WTC11 (cell line): ENCODE results near the gene PTP4A2. TPM values are rescaled to one million over a fixed set of nuclear protein-coding genes. Genes with fewer than 3 reads are reported as not detected.

Experiments
- FOXP1 ChIP-seq: sonication (generic); formaldehyde crosslinking; IDR thresholded peaks from 2 replicates; pipeline ENCODE4 v1.8.0; 2022; ENCODE audit warnings: missing genetic modification reagents, mild to moderate bottlenecking, moderate library complexity, borderline replicate concordance
- GTF2I ChIP-seq: fragments of 250-450 bp; sonication (Bioruptor Pico); conservative IDR thresholded peaks from 2 replicates; pipeline ENCODE4 v1.4.0; 2021; ENCODE audit warnings: mild to moderate bottlenecking
- HMGA2 ChIP-seq: fragments of 250-450 bp; sonication (Bioruptor Pico); IDR thresholded peaks from 2 replicates; pipeline ENCODE4 v1.4.0; 2021; ENCODE audit warnings: mild to moderate bottlenecking, moderate library complexity
- NFYB ChIP-seq: sonication (generic); formaldehyde crosslinking; conservative IDR thresholded peaks from 2 replicates; pipeline ENCODE4 v1.8.0; 2022; ENCODE audit warnings: low read depth, missing genetic modification reagents
- NR1H2 ChIP-seq: sonication (generic); formaldehyde crosslinking; IDR thresholded peaks from 2 replicates; pipeline ENCODE4 v1.9.0; 2021; ENCODE audit warnings: mild to moderate bottlenecking, moderate library complexity, missing genetic modification reagents
- SP1 ChIP-seq: sonication (generic); formaldehyde crosslinking; conservative IDR thresholded peaks from 2 replicates; pipeline ENCODE4 v1.8.1; 2022; ENCODE audit warnings: missing genetic modification reagents
- ZNF263 ChIP-seq: sonication (generic); formaldehyde crosslinking; IDR thresholded peaks from 2 replicates; pipeline ENCODE4 v1.8.1; 2022; ENCODE audit warnings: low read depth, mild to moderate bottlenecking, moderate library complexity, missing genetic modification reagents
- ZNF423 ChIP-seq: fragments of 250-450 bp; sonication (Bioruptor Pico); IDR thresholded peaks from 2 replicates; pipeline ENCODE4 v2.1.2; 2022; ENCODE audit warnings: mild to moderate bottlenecking, moderate library complexity
- total RNA-seq: library from RNA; stranded (reverse); gene quantifications from 3 replicates; pipeline ENCODE4 v1.2.3, GENCODE V29; 2021
- TF ChIP-seq, protein P1 (sequence below): sonication (generic); formaldehyde crosslinking; IDR thresholded peaks from 2 replicates; pipeline ENCODE4 v1.8.1; 2023; ENCODE audit warnings: mild to moderate bottlenecking, missing genetic modification reagents, moderate library complexity
- TF ChIP-seq, protein P2 (sequence below): sonication (generic); formaldehyde crosslinking; IDR thresholded peaks from 2 replicates; pipeline ENCODE4 v1.8.1; 2022; ENCODE audit warnings: missing genetic modification reagents, borderline replicate concordance
- TF ChIP-seq, protein P3 (sequence below): sonication (generic); formaldehyde crosslinking; IDR thresholded peaks from 2 replicates; pipeline ENCODE4 v1.8.0; 2022; ENCODE audit warnings: mild to moderate bottlenecking, missing genetic modification reagents
- TF ChIP-seq, protein P4 (sequence below): fragments of 250-450 bp; sonication (Bioruptor Pico); IDR thresholded peaks from 2 replicates; pipeline ENCODE4 v1.9.0; 2021; ENCODE audit warnings: mild to moderate bottlenecking
- TF ChIP-seq, protein P5 (sequence below): sonication (generic); formaldehyde crosslinking; IDR thresholded peaks from 2 replicates; pipeline ENCODE4 v1.8.0; 2022; ENCODE audit warnings: missing genetic modification reagents
- TF ChIP-seq, protein P6 (sequence below): sonication (generic); formaldehyde crosslinking; IDR thresholded peaks from 2 replicates; pipeline ENCODE4 v1.8.1; 2023; ENCODE audit warnings: mild to moderate bottlenecking, missing genetic modification reagents, borderline replicate concordance
- TF ChIP-seq, protein P7 (sequence below): fragments of 250-450 bp; sonication (Bioruptor Pico); IDR thresholded peaks from 2 replicates; pipeline ENCODE4 v1.9.0; 2021; ENCODE audit warnings: mild to moderate bottlenecking, borderline replicate concordance
- TF ChIP-seq, protein P8 (sequence below): fragments of 250-450 bp; sonication (Bioruptor Pico); IDR thresholded peaks from 2 replicates; pipeline ENCODE4 v1.8.0; 2021; ENCODE audit warnings: mild to moderate bottlenecking
- TF ChIP-seq, protein P9 (sequence below): sonication (generic); formaldehyde crosslinking; IDR thresholded peaks from 2 replicates; pipeline ENCODE4 v1.8.1; 2023; ENCODE audit warnings: mild to moderate bottlenecking, missing genetic modification reagents, moderate library complexity

PTP4A2 gene
- total RNA-seq, 1 experiment from 2014 or later: 172 TPM

DNA sequence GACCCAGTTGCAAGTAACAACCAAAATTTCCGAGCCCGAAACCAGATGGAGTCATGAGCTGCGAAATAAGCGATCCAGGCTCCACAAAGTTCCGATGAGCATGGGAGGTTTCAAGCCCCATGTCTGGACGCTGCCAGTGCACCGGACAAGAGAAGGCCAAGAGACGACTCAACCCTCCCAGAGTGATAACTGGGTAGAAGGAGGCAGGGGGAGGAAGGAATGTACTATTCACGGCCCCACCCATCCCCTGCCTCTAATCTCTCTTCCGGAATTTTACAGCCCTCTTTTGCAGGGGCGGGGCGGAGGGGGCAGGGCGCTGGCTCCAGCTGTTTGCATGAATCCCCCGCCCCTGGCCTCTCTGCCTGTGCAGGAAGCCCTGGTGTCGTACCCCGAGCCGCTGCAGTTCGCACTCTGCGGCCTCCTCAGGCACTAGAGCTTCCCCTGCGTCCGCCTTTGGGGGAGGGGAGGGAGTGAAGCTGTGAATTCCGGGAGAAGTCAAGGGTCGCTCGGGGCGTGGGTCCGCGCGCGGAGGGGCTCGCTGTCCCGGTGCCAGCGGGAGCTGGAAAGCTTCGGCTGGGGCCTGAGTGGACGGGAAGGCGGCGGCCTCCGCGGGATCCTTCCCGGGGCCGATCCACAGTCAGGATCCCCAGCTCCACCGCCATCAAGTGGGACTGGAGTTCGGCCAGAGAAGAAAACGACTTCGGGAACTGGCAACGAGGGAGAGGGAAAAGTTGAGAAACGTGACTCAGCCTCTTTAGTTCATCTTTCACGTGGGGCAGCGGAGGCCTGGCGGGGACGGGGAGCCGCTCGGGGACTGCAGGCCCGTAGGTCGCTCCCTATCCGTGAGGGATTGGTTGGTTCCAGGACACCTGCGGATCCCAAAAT lies 6.3 kb upstream of the PTP4A2 start (continued):
- TF ChIP-seq, protein P1, sequence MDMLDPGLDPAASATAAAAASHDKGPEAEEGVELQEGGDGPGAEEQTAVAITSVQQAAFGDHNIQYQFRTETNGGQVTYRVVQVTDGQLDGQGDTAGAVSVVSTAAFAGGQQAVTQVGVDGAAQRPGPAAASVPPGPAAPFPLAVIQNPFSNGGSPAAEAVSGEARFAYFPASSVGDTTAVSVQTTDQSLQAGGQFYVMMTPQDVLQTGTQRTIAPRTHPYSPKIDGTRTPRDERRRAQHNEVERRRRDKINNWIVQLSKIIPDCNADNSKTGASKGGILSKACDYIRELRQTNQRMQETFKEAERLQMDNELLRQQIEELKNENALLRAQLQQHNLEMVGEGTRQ: no peak
- TF ChIP-seq, protein P2, sequence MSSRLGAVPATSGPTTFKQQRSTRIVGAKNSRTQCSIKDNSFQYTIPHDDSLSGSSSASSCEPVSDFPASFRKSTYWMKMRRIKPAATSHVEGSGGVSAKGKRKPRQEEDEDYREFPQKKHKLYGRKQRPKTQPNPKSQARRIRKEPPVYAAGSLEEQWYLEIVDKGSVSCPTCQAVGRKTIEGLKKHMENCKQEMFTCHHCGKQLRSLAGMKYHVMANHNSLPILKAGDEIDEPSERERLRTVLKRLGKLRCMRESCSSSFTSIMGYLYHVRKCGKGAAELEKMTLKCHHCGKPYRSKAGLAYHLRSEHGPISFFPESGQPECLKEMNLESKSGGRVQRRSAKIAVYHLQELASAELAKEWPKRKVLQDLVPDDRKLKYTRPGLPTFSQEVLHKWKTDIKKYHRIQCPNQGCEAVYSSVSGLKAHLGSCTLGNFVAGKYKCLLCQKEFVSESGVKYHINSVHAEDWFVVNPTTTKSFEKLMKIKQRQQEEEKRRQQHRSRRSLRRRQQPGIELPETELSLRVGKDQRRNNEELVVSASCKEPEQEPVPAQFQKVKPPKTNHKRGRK (CRISPR knock-in tag): no peak
- TF ChIP-seq FOXP1: peak; percentile 91; the same call in 1 of the 2 replicates
- TF ChIP-seq, protein P3, sequence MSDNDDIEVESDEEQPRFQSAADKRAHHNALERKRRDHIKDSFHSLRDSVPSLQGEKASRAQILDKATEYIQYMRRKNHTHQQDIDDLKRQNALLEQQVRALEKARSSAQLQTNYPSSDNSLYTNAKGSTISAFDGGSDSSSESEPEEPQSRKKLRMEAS (CRISPR knock-in tag): peak; percentile 84
- TF ChIP-seq ZNF263 (CRISPR knock-in tag): no peak
- TF ChIP-seq, protein P4, sequence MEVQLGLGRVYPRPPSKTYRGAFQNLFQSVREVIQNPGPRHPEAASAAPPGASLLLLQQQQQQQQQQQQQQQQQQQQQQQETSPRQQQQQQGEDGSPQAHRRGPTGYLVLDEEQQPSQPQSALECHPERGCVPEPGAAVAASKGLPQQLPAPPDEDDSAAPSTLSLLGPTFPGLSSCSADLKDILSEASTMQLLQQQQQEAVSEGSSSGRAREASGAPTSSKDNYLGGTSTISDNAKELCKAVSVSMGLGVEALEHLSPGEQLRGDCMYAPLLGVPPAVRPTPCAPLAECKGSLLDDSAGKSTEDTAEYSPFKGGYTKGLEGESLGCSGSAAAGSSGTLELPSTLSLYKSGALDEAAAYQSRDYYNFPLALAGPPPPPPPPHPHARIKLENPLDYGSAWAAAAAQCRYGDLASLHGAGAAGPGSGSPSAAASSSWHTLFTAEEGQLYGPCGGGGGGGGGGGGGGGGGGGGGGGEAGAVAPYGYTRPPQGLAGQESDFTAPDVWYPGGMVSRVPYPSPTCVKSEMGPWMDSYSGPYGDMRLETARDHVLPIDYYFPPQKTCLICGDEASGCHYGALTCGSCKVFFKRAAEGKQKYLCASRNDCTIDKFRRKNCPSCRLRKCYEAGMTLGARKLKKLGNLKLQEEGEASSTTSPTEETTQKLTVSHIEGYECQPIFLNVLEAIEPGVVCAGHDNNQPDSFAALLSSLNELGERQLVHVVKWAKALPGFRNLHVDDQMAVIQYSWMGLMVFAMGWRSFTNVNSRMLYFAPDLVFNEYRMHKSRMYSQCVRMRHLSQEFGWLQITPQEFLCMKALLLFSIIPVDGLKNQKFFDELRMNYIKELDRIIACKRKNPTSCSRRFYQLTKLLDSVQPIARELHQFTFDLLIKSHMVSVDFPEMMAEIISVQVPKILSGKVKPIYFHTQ (CRISPR knock-in tag): no peak
- no peak for TF ChIP-seq GTF2I
- TF ChIP-seq SP1 (CRISPR knock-in tag): peak; percentile 90
- TF ChIP-seq, protein P5, sequence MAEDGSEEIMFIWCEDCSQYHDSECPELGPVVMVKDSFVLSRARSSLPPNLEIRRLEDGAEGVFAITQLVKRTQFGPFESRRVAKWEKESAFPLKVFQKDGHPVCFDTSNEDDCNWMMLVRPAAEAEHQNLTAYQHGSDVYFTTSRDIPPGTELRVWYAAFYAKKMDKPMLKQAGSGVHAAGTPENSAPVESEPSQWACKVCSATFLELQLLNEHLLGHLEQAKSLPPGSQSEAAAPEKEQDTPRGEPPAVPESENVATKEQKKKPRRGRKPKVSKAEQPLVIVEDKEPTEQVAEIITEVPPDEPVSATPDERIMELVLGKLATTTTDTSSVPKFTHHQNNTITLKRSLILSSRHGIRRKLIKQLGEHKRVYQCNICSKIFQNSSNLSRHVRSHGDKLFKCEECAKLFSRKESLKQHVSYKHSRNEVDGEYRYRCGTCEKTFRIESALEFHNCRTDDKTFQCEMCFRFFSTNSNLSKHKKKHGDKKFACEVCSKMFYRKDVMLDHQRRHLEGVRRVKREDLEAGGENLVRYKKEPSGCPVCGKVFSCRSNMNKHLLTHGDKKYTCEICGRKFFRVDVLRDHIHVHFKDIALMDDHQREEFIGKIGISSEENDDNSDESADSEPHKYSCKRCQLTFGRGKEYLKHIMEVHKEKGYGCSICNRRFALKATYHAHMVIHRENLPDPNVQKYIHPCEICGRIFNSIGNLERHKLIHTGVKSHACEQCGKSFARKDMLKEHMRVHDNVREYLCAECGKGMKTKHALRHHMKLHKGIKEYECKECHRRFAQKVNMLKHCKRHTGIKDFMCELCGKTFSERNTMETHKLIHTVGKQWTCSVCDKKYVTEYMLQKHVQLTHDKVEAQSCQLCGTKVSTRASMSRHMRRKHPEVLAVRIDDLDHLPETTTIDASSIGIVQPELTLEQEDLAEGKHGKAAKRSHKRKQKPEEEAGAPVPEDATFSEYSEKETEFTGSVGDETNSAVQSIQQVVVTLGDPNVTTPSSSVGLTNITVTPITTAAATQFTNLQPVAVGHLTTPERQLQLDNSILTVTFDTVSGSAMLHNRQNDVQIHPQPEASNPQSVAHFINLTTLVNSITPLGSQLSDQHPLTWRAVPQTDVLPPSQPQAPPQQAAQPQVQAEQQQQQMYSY (CRISPR knock-in tag): peak; percentile 63
- peak; percentile 30; the same call in 1 of the 2 replicates for TF ChIP-seq NFYB (CRISPR knock-in tag)
- TF ChIP-seq, protein P6, sequence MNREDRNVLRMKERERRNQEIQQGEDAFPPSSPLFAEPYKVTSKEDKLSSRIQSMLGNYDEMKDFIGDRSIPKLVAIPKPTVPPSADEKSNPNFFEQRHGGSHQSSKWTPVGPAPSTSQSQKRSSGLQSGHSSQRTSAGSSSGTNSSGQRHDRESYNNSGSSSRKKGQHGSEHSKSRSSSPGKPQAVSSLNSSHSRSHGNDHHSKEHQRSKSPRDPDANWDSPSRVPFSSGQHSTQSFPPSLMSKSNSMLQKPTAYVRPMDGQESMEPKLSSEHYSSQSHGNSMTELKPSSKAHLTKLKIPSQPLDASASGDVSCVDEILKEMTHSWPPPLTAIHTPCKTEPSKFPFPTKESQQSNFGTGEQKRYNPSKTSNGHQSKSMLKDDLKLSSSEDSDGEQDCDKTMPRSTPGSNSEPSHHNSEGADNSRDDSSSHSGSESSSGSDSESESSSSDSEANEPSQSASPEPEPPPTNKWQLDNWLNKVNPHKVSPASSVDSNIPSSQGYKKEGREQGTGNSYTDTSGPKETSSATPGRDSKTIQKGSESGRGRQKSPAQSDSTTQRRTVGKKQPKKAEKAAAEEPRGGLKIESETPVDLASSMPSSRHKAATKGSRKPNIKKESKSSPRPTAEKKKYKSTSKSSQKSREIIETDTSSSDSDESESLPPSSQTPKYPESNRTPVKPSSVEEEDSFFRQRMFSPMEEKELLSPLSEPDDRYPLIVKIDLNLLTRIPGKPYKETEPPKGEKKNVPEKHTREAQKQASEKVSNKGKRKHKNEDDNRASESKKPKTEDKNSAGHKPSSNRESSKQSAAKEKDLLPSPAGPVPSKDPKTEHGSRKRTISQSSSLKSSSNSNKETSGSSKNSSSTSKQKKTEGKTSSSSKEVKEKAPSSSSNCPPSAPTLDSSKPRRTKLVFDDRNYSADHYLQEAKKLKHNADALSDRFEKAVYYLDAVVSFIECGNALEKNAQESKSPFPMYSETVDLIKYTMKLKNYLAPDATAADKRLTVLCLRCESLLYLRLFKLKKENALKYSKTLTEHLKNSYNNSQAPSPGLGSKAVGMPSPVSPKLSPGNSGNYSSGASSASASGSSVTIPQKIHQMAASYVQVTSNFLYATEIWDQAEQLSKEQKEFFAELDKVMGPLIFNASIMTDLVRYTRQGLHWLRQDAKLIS (CRISPR knock-in tag): no peak
- TF ChIP-seq, protein P7, sequence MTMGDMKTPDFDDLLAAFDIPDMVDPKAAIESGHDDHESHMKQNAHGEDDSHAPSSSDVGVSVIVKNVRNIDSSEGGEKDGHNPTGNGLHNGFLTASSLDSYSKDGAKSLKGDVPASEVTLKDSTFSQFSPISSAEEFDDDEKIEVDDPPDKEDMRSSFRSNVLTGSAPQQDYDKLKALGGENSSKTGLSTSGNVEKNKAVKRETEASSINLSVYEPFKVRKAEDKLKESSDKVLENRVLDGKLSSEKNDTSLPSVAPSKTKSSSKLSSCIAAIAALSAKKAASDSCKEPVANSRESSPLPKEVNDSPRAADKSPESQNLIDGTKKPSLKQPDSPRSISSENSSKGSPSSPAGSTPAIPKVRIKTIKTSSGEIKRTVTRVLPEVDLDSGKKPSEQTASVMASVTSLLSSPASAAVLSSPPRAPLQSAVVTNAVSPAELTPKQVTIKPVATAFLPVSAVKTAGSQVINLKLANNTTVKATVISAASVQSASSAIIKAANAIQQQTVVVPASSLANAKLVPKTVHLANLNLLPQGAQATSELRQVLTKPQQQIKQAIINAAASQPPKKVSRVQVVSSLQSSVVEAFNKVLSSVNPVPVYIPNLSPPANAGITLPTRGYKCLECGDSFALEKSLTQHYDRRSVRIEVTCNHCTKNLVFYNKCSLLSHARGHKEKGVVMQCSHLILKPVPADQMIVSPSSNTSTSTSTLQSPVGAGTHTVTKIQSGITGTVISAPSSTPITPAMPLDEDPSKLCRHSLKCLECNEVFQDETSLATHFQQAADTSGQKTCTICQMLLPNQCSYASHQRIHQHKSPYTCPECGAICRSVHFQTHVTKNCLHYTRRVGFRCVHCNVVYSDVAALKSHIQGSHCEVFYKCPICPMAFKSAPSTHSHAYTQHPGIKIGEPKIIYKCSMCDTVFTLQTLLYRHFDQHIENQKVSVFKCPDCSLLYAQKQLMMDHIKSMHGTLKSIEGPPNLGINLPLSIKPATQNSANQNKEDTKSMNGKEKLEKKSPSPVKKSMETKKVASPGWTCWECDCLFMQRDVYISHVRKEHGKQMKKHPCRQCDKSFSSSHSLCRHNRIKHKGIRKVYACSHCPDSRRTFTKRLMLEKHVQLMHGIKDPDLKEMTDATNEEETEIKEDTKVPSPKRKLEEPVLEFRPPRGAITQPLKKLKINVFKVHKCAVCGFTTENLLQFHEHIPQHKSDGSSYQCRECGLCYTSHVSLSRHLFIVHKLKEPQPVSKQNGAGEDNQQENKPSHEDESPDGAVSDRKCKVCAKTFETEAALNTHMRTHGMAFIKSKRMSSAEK (CRISPR knock-in tag): no peak
- TF ChIP-seq, protein P8, sequence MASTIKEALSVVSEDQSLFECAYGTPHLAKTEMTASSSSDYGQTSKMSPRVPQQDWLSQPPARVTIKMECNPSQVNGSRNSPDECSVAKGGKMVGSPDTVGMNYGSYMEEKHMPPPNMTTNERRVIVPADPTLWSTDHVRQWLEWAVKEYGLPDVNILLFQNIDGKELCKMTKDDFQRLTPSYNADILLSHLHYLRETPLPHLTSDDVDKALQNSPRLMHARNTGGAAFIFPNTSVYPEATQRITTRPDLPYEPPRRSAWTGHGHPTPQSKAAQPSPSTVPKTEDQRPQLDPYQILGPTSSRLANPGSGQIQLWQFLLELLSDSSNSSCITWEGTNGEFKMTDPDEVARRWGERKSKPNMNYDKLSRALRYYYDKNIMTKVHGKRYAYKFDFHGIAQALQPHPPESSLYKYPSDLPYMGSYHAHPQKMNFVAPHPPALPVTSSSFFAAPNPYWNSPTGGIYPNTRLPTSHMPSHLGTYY: 0 out of 2 replicates have a peak, but pooled peaks have one; percentile 65
- TF ChIP-seq HMGA2: no peak
- TF ChIP-seq, protein P9, sequence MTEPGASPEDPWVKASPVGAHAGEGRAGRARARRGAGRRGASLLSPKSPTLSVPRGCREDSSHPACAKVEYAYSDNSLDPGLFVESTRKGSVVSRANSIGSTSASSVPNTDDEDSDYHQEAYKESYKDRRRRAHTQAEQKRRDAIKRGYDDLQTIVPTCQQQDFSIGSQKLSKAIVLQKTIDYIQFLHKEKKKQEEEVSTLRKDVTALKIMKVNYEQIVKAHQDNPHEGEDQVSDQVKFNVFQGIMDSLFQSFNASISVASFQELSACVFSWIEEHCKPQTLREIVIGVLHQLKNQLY (CRISPR knock-in tag): no peak
- TF ChIP-seq ZNF423 (CRISPR knock-in tag): no peak
- TF ChIP-seq NR1H2 (CRISPR knock-in tag): no peak
